GM18873 (cell line): Measurements from ENCODE around the gene SLPI.

Experiments
- ATAC-seq: cut with Tn5 transposase; IDR thresholded peaks from one replicate; pipeline ENCODE4 v1.9.1; 2021; ENCODE audit warnings: mild to moderate bottlenecking, moderate library complexity, moderate number of reproducible peaks; ENCODE audit not compliant: unreplicated experiment, low FRiP score

Gene SLPI

GRCh38 chr20:45279992-45280391, 25.6 kb upstream of the SLPI start:
- ATAC-seq = no peak

- no peak for ATAC-seq
Measured at GRCh38 chr20:45275338-45275737, 21.0 kb upstream of the SLPI start.

GRCh38 chr20:45269754-45270270, 15.4 kb upstream of the SLPI start:
- no peak for ATAC-seq

DNA sequence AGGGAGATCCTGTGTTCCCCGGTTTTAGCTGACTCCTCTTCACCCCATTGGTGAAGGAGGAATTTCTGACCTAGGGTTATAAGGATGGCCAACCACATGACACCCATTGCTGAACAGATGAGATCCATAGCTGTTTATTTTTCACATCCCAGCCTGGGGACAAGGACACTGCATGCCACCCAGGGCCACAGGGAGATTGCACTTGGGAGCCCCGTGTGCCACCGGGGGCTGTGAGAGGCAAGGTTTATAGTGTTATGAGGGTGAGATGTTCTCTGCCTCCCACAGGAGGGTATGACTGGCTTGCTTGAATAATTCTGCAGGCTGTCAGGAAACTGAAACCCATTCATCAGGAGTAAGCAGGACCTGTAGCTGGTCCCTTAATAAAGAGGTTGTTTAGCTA, 14.7 kb upstream of the SLPI start:
- ATAC-seq = no peak

DNA sequence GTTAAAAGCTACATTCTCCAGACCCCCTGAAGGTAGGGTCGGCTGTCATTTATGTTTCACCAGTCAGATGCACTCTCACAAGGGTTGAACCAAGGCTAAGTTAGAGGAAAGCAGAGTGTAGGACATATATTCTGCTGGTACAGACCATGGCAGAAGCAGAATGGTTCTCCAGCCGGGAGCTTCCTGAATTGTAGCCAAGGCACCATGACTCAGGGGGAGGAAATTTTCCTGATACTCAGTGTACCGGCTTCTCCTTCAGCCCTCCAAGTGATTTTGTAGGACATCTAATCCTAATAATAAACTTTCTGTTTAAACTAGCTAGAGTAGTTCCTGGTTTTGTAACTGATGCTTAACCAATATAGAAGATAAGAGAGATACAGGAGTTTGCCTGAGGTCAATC, 14.2 kb upstream of the SLPI start:
- no peak for ATAC-seq

DNA sequence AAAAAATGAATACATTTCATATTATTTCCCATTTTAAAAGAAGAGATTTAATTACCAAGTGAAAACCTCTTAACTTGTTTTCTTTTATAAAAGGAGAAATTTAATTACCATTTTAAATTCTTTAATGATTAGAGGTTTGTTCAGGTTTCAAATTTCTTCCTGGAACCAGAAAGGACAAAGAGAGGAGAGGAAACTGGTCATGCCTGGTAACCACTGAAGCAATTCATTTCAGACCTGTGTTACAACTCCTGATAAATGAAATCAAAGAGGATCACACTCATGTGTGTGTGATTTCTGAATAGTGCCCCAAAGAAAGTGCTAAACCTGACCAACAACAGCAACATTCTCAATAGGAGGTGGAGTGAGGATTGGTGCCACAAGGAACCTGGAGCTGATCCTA, 12.6 kb upstream of the SLPI start:
- no peak for ATAC-seq

DNA sequence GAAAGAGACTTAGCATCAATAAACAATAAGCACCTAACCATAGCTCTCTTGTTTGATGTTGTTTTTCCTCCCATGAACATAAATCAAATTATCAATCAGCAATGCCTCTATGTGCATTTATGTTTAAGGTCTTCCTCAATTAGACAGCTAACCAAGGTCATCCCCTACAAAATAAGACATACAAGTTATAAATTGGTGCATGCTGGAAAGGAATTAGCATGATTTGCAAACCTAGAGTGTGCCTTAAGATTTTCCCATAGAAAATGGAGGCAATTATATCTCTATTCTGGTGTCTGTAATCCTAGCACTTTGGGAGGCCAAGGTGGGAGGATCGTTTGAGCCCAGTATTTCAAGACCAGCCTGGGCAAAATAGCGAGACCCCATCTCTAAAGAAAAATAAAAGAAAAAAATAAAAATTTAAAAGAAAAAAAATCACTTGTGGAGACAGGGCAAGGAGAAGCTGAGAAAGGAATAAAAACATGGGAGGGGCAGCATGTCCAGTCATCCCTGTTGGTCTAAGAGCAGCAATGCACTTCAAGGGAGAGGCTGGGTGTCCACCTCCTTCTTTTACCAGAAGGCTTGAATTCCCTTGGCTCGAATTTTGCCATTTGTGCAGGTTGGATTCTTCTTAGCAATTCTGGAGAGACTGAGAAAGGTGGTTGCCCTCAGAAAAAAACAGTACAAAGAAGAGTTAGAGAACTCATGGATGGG, 9.3 kb upstream of the SLPI start:
- ATAC-seq = no peak

DNA sequence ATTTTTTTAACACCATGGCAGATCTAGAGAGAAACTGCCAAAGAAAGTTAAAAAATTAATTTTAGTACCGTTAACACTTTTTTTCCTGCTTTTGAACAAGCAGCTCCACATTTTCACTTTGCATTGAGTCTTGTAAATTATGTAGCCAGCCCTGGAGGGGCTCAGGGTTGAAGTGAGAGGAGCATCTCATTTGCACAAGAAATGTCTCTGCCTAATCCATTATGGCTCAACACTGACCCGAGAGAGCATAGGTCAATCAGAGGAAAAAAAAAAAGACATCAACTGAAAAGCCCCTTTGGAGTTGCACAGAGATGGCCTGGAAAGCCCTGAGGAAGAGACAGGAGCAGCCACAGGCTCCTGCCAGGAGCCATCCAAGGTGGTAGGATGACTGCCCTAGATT, 4.3 kb upstream of the SLPI start:
- no peak for ATAC-seq

DNA sequence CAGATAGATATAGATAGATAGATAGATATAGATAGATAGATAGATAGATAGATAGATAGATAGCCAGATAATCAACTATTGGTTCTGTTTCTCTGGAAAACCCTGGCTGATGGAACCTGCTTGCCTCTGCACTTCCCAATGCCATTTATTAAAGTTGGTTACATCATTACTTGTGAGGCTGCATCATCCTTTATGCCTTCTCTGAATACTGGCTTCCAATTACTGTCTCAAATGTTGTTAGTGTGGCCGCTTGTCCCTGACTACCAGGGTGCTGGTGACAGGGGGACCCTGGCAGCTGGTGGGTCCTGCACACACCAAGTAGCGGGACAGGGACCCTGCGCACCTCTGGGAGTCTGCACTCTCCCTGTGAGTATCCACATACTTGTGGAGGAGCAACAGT, 3.9 kb upstream of the SLPI start:
- ATAC-seq = no peak

DNA sequence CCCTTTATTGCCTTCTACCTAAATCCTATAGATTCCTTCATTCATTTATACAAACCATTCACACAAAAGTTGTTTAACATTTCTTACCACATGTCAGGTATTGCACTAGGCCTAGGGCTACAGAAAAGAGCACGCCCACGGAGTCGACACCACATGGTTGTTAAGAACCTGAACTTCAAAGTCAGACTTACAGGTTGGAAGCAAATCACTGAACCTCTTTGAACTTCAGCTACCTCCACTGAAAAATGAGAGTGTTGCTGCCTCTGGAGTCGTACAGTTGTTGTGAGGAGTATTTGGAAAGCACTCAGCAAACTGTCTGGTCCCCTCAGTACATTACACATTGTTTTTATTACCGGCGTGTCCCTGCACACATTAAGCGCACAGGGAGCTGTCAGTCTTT, 3.3 kb upstream of the SLPI start:
- ATAC-seq = no peak

DNA sequence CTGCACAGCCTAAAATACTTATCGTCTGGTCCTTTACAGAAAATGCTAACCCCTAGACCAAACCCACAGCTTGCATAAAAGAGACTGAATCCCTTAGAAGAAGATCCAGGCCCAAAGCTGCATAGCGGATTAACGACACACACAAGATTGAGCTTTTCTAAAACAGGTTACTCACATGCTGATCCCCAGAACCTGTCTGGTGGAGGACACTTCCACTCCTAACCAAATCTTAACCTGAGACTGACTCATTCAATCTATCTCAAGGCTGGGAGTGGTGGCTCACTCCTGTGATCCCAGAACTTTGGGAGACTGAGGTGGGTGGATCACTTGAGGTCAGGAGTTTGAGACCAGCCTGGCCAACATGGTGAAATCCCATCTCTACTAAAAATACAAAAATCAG, 2.8 kb upstream of the SLPI start:
- ATAC-seq = no peak

- no peak for ATAC-seq
Measured at GRCh38 chr20:45253261-45253660, 1.1 kb downstream of the SLPI start.

- ATAC-seq = no peak
Measured at GRCh38 chr20:45251884-45252560, 2.3 kb downstream of the SLPI start.

DNA sequence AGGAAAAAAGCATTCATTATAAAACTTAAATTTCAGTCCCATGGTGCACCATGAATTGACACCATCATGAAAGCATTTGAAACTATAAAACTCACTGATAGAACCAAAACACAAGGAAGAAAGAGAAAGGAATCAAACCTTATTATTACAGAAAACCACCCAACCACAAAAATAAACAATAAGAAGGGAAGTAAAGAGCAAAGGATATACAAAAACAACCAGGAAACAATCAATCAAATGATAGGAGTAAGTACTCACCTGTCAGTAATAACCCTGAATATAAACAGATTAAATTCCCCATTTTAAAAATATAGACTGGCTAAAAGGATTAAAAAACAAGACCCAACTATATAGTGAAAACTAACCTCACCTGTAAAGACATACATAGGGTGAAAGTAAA, 5.8 kb downstream of the SLPI start:
- no peak for ATAC-seq

- ATAC-seq = no peak
Measured at GRCh38 chr20:45247865-45248264, 6.5 kb downstream of the SLPI start.

DNA sequence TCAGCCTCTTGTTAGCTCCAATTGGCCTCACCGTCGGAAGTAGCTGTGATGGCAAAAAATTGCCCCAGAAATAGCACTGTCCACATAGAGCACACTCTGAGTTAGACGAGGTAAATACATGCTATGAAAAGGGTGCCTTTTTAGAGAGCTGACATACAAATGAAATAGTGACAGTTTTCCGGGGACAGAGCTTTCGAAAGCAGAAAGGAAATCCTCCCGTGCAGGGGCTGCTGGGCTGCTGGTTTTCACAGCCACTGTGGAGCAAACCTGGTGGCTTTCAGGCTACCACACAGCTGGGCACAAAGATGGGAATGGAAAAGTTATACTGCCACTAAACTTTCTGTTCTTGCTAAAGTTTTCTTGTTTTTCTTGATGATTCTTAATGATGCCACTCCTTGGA, 8.3 kb downstream of the SLPI start:
- ATAC-seq = no peak

GRCh38 chr20:45238139-45238538, 16.2 kb downstream of the SLPI start:
- ATAC-seq = no peak

DNA sequence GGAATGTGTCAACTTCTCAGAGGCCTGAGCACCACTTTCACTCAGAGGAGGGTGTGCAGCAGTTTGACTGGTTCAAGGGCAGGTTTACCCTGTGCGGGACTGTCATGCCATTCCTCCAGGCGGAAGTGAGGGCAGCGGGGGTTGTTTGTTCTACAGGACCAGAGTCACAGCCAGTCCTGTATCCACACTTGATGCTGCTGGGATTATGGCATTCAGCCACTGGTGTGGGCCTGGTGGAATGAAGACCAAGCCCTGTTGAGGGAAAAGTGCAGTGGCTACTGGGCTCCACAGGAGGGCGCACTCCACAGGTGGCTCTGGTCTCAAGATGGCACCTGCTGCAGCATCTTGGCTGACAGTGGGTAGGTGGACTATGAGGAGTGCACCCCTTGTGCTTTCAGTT, 18.4 kb downstream of the SLPI start:
- no peak for ATAC-seq

GRCh38 chr20:45230631-45231030, 23.7 kb downstream of the SLPI start:
- ATAC-seq = no peak

GRCh38 chr20:45229264-45230056, 24.9 kb downstream of the SLPI start:
- no peak for ATAC-seq

DNA sequence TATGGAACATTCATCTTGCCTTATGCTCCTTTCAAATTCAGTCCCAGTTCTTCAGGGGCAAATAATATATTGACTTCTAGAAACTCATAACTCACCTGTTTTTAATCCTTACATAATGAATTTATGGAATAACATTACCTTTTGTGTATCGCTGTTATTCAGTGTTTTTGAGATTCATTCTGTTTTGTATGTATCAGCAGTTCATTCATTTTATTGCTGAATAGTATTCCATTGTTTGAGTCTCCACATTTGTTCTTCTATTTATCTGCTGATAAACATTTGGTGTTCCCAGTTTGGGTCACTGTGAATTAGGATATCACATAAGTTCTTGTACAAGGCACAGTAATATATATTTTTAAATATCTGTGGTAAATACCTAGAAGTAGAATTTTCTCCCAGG, 28.1 kb downstream of the SLPI start:
- ATAC-seq = no peak
